ENCODE results near the gene FMN1.

DNA sequence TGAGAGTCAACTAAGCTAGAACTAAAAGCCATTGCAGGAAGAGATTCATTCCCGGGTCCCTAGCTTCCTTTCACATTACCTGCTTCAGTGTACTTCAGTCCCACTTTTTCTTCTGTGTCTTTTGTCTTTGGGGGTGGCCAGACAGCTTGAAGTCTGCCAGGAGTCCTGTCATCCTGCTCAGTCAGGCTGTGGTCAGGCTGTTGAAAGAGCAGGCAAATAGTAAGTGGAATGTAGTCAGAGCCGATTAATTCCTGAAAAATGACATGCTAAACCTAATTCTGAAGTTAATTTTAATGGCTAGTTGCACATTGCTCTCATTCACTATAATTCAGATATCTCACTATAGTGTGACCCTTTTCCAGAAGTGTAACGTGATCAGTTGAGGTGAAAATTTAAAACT lies 129.6 kb downstream of the FMN1 start:
- TF ChIP-seq, protein P1, sequence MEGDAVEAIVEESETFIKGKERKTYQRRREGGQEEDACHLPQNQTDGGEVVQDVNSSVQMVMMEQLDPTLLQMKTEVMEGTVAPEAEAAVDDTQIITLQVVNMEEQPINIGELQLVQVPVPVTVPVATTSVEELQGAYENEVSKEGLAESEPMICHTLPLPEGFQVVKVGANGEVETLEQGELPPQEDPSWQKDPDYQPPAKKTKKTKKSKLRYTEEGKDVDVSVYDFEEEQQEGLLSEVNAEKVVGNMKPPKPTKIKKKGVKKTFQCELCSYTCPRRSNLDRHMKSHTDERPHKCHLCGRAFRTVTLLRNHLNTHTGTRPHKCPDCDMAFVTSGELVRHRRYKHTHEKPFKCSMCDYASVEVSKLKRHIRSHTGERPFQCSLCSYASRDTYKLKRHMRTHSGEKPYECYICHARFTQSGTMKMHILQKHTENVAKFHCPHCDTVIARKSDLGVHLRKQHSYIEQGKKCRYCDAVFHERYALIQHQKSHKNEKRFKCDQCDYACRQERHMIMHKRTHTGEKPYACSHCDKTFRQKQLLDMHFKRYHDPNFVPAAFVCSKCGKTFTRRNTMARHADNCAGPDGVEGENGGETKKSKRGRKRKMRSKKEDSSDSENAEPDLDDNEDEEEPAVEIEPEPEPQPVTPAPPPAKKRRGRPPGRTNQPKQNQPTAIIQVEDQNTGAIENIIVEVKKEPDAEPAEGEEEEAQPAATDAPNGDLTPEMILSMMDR (IDR thresholded peaks at IDR 0.05): no peak
- no peak for TF ChIP-seq POLR2A (IDR thresholded peaks at IDR 0.05)

All from testis (tissue), 2 donors.